ENCODE results near the gene CLMP.

The CLMP gene

DNA sequence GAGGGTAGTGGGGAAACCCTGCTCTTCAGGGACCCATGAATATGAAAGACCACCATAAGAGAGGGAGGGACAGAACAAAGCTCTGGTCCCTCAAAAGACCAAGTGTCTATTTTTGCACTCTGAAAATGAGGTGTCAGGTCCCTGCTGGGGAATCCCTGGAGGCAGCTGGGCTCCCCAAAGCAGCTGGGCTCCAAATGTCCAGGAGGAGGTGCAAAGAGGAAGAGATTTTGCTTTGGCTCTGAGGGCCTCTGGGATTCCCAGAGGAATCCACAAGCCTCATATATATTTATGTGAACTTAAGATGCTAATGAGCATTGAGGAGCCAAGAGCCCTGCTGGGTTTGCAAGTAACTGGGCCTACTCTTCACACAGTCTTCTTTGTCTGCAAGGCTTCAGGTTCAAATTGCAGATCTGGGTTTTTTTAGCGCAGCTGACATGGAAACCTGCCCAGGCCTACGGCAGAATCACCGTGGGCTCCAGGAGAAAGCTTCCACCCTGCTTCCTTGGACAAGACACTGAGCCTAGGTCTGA lies 26.0 kb downstream of the CLMP start:
- no peak overlapping the region for H3K4me3 ChIP-seq (ENCODE audit: low read length)
- no peak for DNase-seq (ENCODE audit: low read depth)
- TF ChIP-seq, protein P1, sequence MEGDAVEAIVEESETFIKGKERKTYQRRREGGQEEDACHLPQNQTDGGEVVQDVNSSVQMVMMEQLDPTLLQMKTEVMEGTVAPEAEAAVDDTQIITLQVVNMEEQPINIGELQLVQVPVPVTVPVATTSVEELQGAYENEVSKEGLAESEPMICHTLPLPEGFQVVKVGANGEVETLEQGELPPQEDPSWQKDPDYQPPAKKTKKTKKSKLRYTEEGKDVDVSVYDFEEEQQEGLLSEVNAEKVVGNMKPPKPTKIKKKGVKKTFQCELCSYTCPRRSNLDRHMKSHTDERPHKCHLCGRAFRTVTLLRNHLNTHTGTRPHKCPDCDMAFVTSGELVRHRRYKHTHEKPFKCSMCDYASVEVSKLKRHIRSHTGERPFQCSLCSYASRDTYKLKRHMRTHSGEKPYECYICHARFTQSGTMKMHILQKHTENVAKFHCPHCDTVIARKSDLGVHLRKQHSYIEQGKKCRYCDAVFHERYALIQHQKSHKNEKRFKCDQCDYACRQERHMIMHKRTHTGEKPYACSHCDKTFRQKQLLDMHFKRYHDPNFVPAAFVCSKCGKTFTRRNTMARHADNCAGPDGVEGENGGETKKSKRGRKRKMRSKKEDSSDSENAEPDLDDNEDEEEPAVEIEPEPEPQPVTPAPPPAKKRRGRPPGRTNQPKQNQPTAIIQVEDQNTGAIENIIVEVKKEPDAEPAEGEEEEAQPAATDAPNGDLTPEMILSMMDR (conservative IDR thresholded peaks at IDR 0.05; ENCODE audit: low read length), result no peak

DNA sequence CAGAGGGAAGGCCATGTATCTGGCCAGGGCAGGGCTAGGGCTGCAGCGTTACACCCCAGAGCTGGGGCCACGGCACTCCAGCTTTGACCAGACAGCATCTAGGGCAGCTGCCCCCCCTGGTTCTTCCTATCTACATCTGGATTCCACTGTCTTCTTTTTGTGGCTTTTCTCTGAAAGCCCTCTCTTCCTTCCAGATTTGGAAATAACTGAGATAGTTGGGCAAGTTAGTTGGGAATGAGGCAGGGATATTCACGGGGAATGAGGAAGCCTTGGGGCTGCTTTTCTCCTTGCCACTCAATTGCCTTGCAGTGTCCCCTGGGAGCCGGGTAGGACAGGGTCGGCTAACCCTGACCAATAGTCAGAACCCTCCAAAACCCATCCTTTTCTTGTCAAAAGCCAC lies 26.8 kb downstream of the CLMP start:
- H3K4me3 ChIP-seq (ENCODE audit: low read length), result no peak overlapping the region
- peak; percentile 53 for DNase-seq (ENCODE audit: low read depth)
- TF ChIP-seq, protein P1 (conservative IDR thresholded peaks at IDR 0.05; ENCODE audit: low read length), result no peak

DNA sequence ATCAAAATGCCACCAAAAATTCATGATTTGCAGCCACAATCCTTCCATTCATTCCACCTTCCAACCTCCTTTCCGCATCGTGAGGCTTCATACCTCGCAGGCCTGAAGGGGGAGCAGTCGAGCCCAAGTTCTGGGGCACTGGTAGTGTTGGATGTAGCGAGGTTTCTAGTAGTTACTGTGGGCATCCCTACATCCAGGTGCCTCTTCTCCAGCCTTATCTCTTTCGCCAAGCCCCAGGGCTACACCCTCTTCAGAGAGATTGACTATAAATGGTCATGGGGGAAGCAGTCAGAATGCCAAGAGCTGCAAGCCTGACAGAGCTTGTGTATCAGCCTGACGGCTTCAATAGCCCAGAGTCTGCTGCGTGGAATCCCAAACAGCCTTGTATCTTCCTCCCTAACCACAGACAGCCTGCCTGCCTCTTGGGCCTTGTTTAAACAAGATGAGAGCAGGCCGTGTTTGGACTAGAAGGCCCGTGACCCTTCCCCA lies 28.9 kb downstream of the CLMP start:
- TF ChIP-seq, protein P1 (conservative IDR thresholded peaks at IDR 0.05; ENCODE audit: low read length), result peak; percentile 58
- no peak overlapping the region for H3K4me3 ChIP-seq (ENCODE audit: low read length)
- peak; percentile 63 for DNase-seq (ENCODE audit: low read depth)

DNA sequence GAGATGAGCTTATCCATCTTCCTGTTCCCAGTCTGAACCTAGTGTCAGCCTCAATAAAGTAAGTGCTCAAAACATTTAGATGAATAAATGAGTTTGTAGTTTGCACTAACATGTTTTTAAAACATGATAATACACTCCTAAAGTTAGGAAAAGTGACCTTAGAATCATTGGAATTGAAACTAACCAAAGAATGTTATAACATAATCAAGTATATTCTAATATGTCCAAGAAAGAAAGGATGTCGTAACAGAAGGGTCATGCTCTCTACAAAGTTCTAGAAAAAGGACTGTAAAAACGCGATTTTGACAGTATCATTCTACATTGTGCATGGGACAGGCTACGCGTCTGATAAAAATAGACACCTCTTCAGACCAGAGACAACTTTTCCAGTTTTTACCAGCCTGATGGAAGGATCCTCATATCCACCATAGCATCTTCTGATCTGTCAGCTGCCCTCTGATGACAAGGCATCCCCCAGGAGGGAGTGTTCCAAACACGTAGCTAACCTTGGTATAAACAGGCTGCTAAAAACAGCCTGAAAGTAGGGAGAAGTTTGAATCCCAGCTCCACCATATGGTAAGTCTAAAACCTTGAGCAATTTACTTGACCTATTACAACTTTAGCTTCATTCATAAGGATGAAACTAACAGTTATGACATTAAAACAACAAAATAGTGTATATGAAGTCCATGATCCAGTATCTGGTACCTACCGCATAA lies 30.2 kb downstream of the CLMP start:
- no peak for DNase-seq (ENCODE audit: low read depth)
- TF ChIP-seq, protein P1 (conservative IDR thresholded peaks at IDR 0.05; ENCODE audit: low read length), result no peak
- no peak overlapping the region for H3K4me3 ChIP-seq (ENCODE audit: low read length)

DNA sequence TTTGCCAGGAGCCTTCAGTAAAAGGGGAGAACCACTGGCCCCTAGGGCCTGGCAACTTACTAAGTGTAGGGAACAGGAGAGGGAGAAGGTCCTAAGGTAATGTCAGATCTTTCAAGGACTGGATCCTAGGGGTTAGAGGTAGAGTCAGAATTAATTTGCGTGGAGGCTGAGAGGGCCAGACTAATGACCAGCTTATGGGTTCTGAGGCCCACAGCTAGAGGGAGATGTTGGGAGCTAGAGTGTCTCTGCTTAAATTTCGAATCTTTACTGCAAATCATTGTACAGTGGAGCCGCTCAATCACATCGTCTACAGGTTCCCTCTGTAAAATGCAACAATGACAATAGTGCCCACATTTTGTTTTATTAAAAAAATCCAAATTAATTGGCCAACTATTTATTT lies 31.4 kb downstream of the CLMP start:
- TF ChIP-seq, protein P1 (conservative IDR thresholded peaks at IDR 0.05; ENCODE audit: low read length), result peak; percentile 12; the same call in 1 of the 2 replicates
- H3K4me3 ChIP-seq (ENCODE audit: low read length), result no peak overlapping the region
- no peak for DNase-seq (ENCODE audit: low read depth)

DNA sequence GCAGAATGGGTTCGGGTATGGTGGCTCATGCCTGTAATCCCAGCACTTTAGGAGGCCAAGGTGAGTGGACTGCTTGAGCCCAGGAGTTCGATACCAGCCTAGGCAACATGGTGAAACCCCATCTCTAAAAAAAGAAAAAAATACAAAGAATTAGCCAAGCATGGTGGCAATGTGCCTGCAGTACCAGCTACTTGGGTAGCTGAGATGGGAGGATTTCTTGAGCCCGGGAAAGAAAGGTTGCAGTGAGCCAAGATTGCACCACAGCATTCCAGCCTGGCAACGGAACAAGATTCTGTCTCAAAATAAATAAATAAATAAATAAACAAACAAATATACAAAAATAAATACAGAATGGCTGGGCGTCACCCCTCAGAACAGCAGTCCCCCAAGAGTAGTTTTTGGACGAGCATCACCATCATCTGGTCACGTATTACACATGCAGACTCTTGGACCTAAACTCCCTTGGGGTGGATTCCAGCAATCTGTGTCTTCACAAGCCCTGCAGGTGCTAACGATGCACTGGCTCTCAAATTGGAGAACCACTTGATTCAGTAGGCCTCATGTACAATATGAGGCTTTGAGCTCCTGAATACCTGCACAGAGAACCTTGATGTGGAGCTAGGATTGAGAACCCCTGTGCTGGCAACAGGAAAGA lies 33.5 kb downstream of the CLMP start:
- DNase-seq (ENCODE audit: low read depth), result peak; percentile 64
- no peak overlapping the region for H3K4me3 ChIP-seq (ENCODE audit: low read length)
- TF ChIP-seq, protein P1 (conservative IDR thresholded peaks at IDR 0.05; ENCODE audit: low read length), result no peak
